SK-N-SH (cell line): ENCODE data around the gene MUS81. TPM values are rescaled to one million over a fixed set of nuclear protein-coding genes. Genes with fewer than 3 reads are reported as not detected.

ENCODE experiments used
- CTCF ChIA-PET: fragments of 300-600, 350-600 bp; formaldehyde crosslinking; extraction: SDS; loops from one replicate; lab custom pipeline; 2021; lab: Yijun Ruan, JAX
- POLR2A ChIA-PET: fragments of 350-600 bp; sonication (Branson Sonifier 250); formaldehyde crosslinking; extraction: SDS; loops from one replicate; lab custom pipeline; 2020; ENCODE audit warnings: antibody characterized with exemption, inconsistent platforms; lab: Yijun Ruan, JAX
- DNase-seq: peaks from one replicate; pipeline ENCODE4 v3.0.0; 2012
- H2AFZ ChIP-seq: fragments of 200-600 bp; sonication (generic); 2 replicates; pipeline ENCODE4 v1.8.1; 2016; ENCODE audit warnings: antibody characterized with exemption, mild to moderate bottlenecking, low read depth
- H3F3A ChIP-seq: fragments of 200-600 bp; sonication (generic); replicated peaks from 2 replicates; pipeline ENCODE3; 2016; ENCODE audit warnings: antibody characterized with exemption, mild to moderate bottlenecking; ENCODE audit not compliant: insufficient read depth
- H3K27ac ChIP-seq, 2 experiments: fragments of 200-500 bp in 1 of 2; fragments of 200-600 bp in 1 of 2; sonication (Bioruptor generic) in 1 of 2; sonication (generic), shearing (Covaris generic) in 1 of 2; 2 replicates each; pipeline versions ENCODE4 v1.5.1 to v1.6.1; 2014 to 2016; ENCODE audit warnings: low read depth in 2 of 2, inconsistent platforms in 1 of 2, low read length in 1 of 2, mild to moderate bottlenecking in 1 of 2, mixed read lengths in 1 of 2
- H3K27me3 ChIP-seq: fragments of 200-600 bp; sonication (generic), shearing (Covaris generic); 2 replicates; pipeline ENCODE4 v1.6.1; 2016; ENCODE audit warnings: mixed run types; ENCODE audit not compliant: insufficient read depth
- H3K36me3 ChIP-seq, 2 experiments: fragments of 200-500 bp in 1 of 2; fragments of 200-600 bp in 1 of 2; sonication (Bioruptor generic) in 1 of 2; sonication (generic) in 1 of 2; replicated peaks in 1 of 2; 2 replicates each; pipeline versions ENCODE3 to v1.5.1; 2014 to 2016; ENCODE audit warnings: low read length in 1 of 2, mild to moderate bottlenecking in 1 of 2; ENCODE audit not compliant: insufficient read depth in 2 of 2, control insufficient read depth in 1 of 2
- H3K4me1 ChIP-seq, 2 experiments: fragments of 200-500 bp in 1 of 2; fragments of 200-600 bp in 1 of 2; sonication (Bioruptor generic) in 1 of 2; sonication (generic), shearing (Covaris generic) in 1 of 2; 2 replicates each; pipeline versions ENCODE4 v1.5.1 to v1.6.1; 2014 to 2016; ENCODE audit warnings: low read depth in 1 of 2, low read length in 1 of 2, mixed run types in 1 of 2; ENCODE audit not compliant: insufficient read depth in 2 of 2, control insufficient read depth in 1 of 2
- H3K4me2 ChIP-seq: fragments of 200-600 bp; sonication (generic), shearing (Covaris generic); 2 replicates; pipeline ENCODE4 v1.6.1; 2017; ENCODE audit warnings: mixed run types
- H3K4me3 ChIP-seq, 2 experiments: fragments of 200-500 bp in 1 of 2; fragments of 200-600 bp in 1 of 2; sonication (Bioruptor generic) in 1 of 2; sonication (generic), shearing (Covaris generic) in 1 of 2; 2 replicates each; pipeline versions ENCODE4 v1.5.1 to v1.8.1; 2014 to 2016; ENCODE audit warnings: low read depth in 2 of 2, inconsistent platforms in 1 of 2, low read length in 1 of 2, mild to moderate bottlenecking in 1 of 2, mixed read lengths in 1 of 2, moderate library complexity in 1 of 2
- H3K79me2 ChIP-seq: fragments of 200-600 bp; sonication (generic); 2 replicates; pipeline ENCODE4 v1.8.1; 2017; ENCODE audit warnings: mild to moderate bottlenecking; ENCODE audit not compliant: insufficient read depth
- H3K9ac ChIP-seq: fragments of 200-600 bp; sonication (generic); 2 replicates; pipeline ENCODE4 v1.6.1; 2017; ENCODE audit warnings: mixed run types
- H3K9me2 ChIP-seq: fragments of 200-600 bp; sonication (generic); 2 replicates; pipeline ENCODE4 v1.6.1; 2017; ENCODE audit warnings: mixed run types
- H3K9me3 ChIP-seq: fragments of 200-600 bp; sonication (generic); 2 replicates; pipeline ENCODE4 v1.6.1; 2017; ENCODE audit warnings: mixed run types, mild to moderate bottlenecking, moderate library complexity
- H4K20me1 ChIP-seq: fragments of 200-600 bp; sonication (generic); 2 replicates; pipeline ENCODE4 v1.6.1; 2017; ENCODE audit warnings: mild to moderate bottlenecking, mixed run types; ENCODE audit not compliant: insufficient read depth
- ELF1 ChIP-seq: IDR thresholded peaks from 2 replicates; pipeline ENCODE4 v1.4.0; 2012
- EZH2phosphoT487 ChIP-seq: fragments of 200-600 bp; sonication (generic); IDR thresholded peaks from 2 replicates; pipeline ENCODE4 v1.6.1; 2017; ENCODE audit warnings: low read depth, mixed run types, mild to moderate bottlenecking, antibody characterized with exemption, moderate library complexity, borderline replicate concordance
- FOXJ3 ChIP-seq: sonication (generic); formaldehyde crosslinking; IDR thresholded peaks from 2 replicates; pipeline ENCODE4 v1.5.1; 2020; ENCODE audit warnings: mild to moderate bottlenecking, missing genetic modification reagents
- GATA2 ChIP-seq: sonication (generic); formaldehyde crosslinking; IDR thresholded peaks from 2 replicates; pipeline ENCODE4 v1.5.0; 2020; ENCODE audit warnings: mild to moderate bottlenecking, missing genetic modification reagents
- JUND ChIP-seq: IDR thresholded peaks from 2 replicates; pipeline ENCODE4 v1.4.0; 2012
- MEF2A ChIP-seq: IDR thresholded peaks from 2 replicates; pipeline ENCODE4 v1.4.0; 2012; ENCODE audit warnings: low read depth, borderline replicate concordance
- MXI1 ChIP-seq: IDR thresholded peaks from 2 replicates; pipeline ENCODE4 v1.6.1; 2012; ENCODE audit warnings: mild to moderate bottlenecking, low read depth, low read length, improper control_type of control experiment
- NFIC ChIP-seq: IDR thresholded peaks from 2 replicates; pipeline ENCODE4 v1.4.0; 2012; ENCODE audit warnings: borderline replicate concordance
- NRF1 ChIP-seq: IDR thresholded peaks from 2 replicates; pipeline ENCODE4 v1.6.1; 2012; ENCODE audit warnings: low read depth, mild to moderate bottlenecking, low read length
- RCOR1 ChIP-seq: fragments of 150-350 bp; IDR thresholded peaks from 2 replicates; pipeline ENCODE4 v1.6.1; 2017; ENCODE audit warnings: antibody characterized with exemption, low read length
- SIN3A ChIP-seq: IDR thresholded peaks from 2 replicates; pipeline ENCODE4 v1.6.1; 2012; ENCODE audit warnings: low read depth, mild to moderate bottlenecking, low read length, moderate library complexity, borderline replicate concordance
- TAF1 ChIP-seq: IDR thresholded peaks from 2 replicates; pipeline ENCODE4 v1.6.1; 2012; ENCODE audit warnings: low read depth, mild to moderate bottlenecking, low read length, moderate library complexity, borderline replicate concordance
- TEAD4 ChIP-seq: IDR thresholded peaks from 2 replicates; pipeline ENCODE4 v1.4.0; 2012; ENCODE audit warnings: mild to moderate bottlenecking, borderline replicate concordance; ENCODE audit not compliant: insufficient read depth
- YY1 ChIP-seq: IDR thresholded peaks from 2 replicates; pipeline ENCODE4 v1.4.0; 2012; ENCODE audit warnings: low read depth, mild to moderate bottlenecking
- WGBS: methylation state at CpG from one replicate; pipeline ENCODE4 v1.1.6; 2017; ENCODE audit warnings: low lambda C conversion rate; 5-methylcytosine and 5-hydroxymethylcytosine counted together
- polyA plus RNA-seq, 3 experiments: library from polyadenylated mRNA; depleted of rRNA; stranded (reverse); fragments of >200 nt; gene quantifications; 2 replicates each; pipeline ENCODE4 v1.2.3, GENCODE V29; 2012
- TF ChIP-seq, protein P1 (sequence below): fragments of 200-600 bp; sonication (generic); IDR thresholded peaks from 2 replicates; pipeline ENCODE4 v1.6.1; 2017; ENCODE audit warnings: antibody characterized with exemption, mild to moderate bottlenecking, moderate library complexity
- TF ChIP-seq, protein P2 (sequence below): fragments of 150-350 bp; IDR thresholded peaks from 2 replicates; pipeline ENCODE4 v1.6.1; 2017; ENCODE audit warnings: antibody characterized with exemption, low read length, low read depth, borderline replicate concordance
- TF ChIP-seq, protein P3 (sequence below): IDR thresholded peaks from 2 replicates; pipeline ENCODE4; 2012

Gene MUS81
- polyA plus RNA-seq, 1 of the 3 experiments (the other 2 are of a cell fraction), result 58.2 TPM

DNA sequence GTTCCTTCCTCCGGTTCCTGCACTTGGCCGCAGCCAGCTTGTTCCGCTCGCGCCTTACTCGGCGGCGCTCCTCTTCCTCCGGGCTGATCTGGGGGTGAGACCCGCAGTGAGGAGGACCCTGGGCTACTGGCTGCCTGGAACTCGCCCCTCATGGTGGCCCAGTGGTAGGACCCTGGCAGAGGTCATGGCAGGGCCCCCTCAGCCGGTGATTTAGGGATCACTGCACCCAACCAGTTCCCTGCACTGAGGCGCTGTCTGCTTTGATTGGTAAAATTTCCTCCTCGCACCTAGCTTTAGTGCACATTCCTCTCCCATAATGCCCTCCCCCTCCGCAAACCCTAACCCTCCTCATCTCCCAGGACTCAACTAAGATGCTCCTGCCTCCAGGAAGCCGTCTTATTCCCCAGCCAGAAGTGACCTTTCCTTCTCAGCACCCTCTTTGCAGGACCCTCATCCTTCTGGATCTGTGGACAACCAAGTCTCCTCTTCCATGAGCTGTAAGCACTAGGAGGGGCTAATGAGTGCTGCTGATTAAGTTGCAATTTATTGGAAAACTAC is 33.9 kb downstream of the MUS81 start:
- peaks cover 82% of the 10 kb centered on the region for H4K20me1 ChIP-seq
- H3K9me2 ChIP-seq, result no peaks in the 10 kb centered on the region
- H2AFZ ChIP-seq, result no peak overlapping the region
- TF ChIP-seq EZH2phosphoT487 (no peak), FOXJ3 (no peak), YY1 (no peak), MXI1 (no peak), NRF1 (no peak), RCOR1 (no peak), NFIC (no peak), SIN3A (no peak), TEAD4 (no peak), GATA2 (CRISPR knock-in tag) (no peak), JUND (no peak), ELF1 (no peak), MEF2A (no peak), TAF1 (no peak)
- TF ChIP-seq, protein P1, sequence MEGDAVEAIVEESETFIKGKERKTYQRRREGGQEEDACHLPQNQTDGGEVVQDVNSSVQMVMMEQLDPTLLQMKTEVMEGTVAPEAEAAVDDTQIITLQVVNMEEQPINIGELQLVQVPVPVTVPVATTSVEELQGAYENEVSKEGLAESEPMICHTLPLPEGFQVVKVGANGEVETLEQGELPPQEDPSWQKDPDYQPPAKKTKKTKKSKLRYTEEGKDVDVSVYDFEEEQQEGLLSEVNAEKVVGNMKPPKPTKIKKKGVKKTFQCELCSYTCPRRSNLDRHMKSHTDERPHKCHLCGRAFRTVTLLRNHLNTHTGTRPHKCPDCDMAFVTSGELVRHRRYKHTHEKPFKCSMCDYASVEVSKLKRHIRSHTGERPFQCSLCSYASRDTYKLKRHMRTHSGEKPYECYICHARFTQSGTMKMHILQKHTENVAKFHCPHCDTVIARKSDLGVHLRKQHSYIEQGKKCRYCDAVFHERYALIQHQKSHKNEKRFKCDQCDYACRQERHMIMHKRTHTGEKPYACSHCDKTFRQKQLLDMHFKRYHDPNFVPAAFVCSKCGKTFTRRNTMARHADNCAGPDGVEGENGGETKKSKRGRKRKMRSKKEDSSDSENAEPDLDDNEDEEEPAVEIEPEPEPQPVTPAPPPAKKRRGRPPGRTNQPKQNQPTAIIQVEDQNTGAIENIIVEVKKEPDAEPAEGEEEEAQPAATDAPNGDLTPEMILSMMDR, result no peak
- TF ChIP-seq, protein P2, sequence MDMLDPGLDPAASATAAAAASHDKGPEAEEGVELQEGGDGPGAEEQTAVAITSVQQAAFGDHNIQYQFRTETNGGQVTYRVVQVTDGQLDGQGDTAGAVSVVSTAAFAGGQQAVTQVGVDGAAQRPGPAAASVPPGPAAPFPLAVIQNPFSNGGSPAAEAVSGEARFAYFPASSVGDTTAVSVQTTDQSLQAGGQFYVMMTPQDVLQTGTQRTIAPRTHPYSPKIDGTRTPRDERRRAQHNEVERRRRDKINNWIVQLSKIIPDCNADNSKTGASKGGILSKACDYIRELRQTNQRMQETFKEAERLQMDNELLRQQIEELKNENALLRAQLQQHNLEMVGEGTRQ, result no peak
- TF ChIP-seq, protein P3, sequence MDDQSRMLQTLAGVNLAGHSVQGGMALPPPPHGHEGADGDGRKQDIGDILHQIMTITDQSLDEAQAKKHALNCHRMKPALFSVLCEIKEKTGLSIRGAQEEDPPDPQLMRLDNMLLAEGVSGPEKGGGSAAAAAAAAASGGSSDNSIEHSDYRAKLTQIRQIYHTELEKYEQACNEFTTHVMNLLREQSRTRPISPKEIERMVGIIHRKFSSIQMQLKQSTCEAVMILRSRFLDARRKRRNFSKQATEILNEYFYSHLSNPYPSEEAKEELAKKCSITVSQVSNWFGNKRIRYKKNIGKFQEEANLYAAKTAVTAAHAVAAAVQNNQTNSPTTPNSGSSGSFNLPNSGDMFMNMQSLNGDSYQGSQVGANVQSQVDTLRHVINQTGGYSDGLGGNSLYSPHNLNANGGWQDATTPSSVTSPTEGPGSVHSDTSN, result no peak
- TF ChIP-seq, all 33 proteins: peak for 0
- POLR2A ChIA-PET, result interaction anchor here (0.6 kb wide), 2 partner anchors 18 to 368 kb away, joined by 3 read pairs; no protein-coding TSS in a partner anchor
- Histone ChIP-seq H3F3A (peaks cover 82% of the 10 kb centered on the region), H3K79me2 (peaks cover 79% of the 10 kb centered on the region), H3K9me3 (no peaks in the 10 kb centered on the region), H3K4me3 (no peak overlapping the region), H3K36me3 (peaks cover 0 to 49% of the 10 kb centered on the region in 2 experiments), H3K4me2 (peak overlapping the region; percentile 98), H3K27ac (peak overlapping the region; percentile 65 to 94), H3K4me1 (peaks cover 37 to 56% of the 10 kb centered on the region in 2 experiments), H3K27me3 (no peaks in the 10 kb centered on the region), H3K9ac (peak overlapping the region; percentile 17; the same call in 1 of the 2 replicates)
- 93% methylated on average over 14 of the region's 16 CpGs for WGBS
- DNase-seq, result no peak
- CTCF ChIA-PET, result interaction anchor here (1.3 to 15.2 kb wide), 5 partner anchors 9 to 94 kb away, joined by 3 to 261 read pairs (median 20); no protein-coding TSS in a partner anchor
